GM19452 (cell line): ENCODE results near the gene PDE4B.
A peak's percentile ranks its signal among the peaks of the same experiment; 100 is the strongest.

Experiments
- ATAC-seq: cut with Tn5 transposase; IDR thresholded peaks from one replicate; pipeline ENCODE4 v1.9.1; 2021; ENCODE audit not compliant: unreplicated experiment

PDE4B gene

GRCh38 chr1:66328896-66329295 lies 536.2 kb downstream of the PDE4B start:
- no peak for ATAC-seq

- no peak for ATAC-seq
Measured at GRCh38 chr1:66330722-66331141, 538.0 kb downstream of the PDE4B start.

- ATAC-seq, result no peak
Measured at GRCh38 chr1:66331658-66332547, 539.2 kb downstream of the PDE4B start.

GRCh38 chr1:66332548-66332901 lies 539.8 kb downstream of the PDE4B start:
- no peak for ATAC-seq

GRCh38 chr1:66333466-66334199 lies 540.9 kb downstream of the PDE4B start:
- ATAC-seq, result no peak

- ATAC-seq, result no peak
Measured at GRCh38 chr1:66334318-66334717, 541.6 kb downstream of the PDE4B start.

GRCh38 chr1:66335125-66335524 lies 542.4 kb downstream of the PDE4B start:
- no peak for ATAC-seq

- peak; percentile 85 for ATAC-seq
Measured at GRCh38 chr1:66335859-66336640, 543.4 kb downstream of the PDE4B start.

- ATAC-seq, result no peak
Measured at GRCh38 chr1:66336641-66336990, 543.9 kb downstream of the PDE4B start.

GRCh38 chr1:66337249-66337648 lies 544.6 kb downstream of the PDE4B start:
- no peak for ATAC-seq

- no peak for ATAC-seq
Measured at GRCh38 chr1:66339944-66340343, 547.2 kb downstream of the PDE4B start.

GRCh38 chr1:66341446-66342089 lies 548.9 kb downstream of the PDE4B start:
- no peak for ATAC-seq

GRCh38 chr1:66342707-66343106 lies 550.0 kb downstream of the PDE4B start:
- no peak for ATAC-seq

GRCh38 chr1:66343569-66344325 lies 551.1 kb downstream of the PDE4B start:
- no peak for ATAC-seq

GRCh38 chr1:66346057-66346795 lies 553.5 kb downstream of the PDE4B start:
- no peak for ATAC-seq

- no peak for ATAC-seq
Measured at GRCh38 chr1:66346873-66347272, 554.2 kb downstream of the PDE4B start.

GRCh38 chr1:66348776-66349175 lies 556.1 kb downstream of the PDE4B start:
- no peak for ATAC-seq

- no peak for ATAC-seq
Measured at GRCh38 chr1:66349242-66349641, 556.5 kb downstream of the PDE4B start.

- peak; percentile 64 for ATAC-seq
Measured at GRCh38 chr1:66350001-66350547, 557.4 kb downstream of the PDE4B start.
